ENCODE measurements around the gene RNASEH2B.
A peak's percentile ranks its signal among the peaks of the same experiment; 100 is the strongest.

The RNASEH2B gene

DNA sequence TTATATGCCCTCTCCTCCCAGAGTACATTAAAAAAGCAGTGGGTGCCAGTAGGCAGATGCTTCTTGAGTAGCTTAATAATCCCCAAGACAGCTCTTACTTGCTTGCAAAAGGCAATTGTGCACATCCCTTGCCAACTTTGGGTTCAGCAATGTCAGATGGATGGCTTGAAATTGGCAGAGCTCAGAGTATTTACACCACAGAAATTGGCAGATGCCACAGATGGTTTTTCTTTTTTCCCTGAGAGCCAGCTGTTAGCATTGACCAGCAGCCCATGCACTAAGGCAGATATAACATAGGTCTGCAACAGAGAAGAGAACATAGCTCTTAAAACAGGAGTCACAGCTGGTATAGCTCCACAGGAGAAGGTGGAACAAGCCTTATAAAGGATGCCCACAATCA, 18.4 kb upstream of the RNASEH2B start:
- Histone ChIP-seq H3K4me1 (peaks cover 8% of the 10 kb centered on the region), H3K4me3 (no peak overlapping the region), H3K36me3 (replicated peaks) (no peaks in the 10 kb centered on the region), H3K9me3 (no peaks in the 10 kb centered on the region), H3K27me3 (ENCODE audit: low read depth) (no peaks in the 10 kb centered on the region)
- in situ Hi-C loops (cut with MboI; ENCODE audit: low sequenced_read_pairs) = no loop called here
- no peak for DNase-seq (ENCODE audit: low spot score in 2 of 2)

DNA sequence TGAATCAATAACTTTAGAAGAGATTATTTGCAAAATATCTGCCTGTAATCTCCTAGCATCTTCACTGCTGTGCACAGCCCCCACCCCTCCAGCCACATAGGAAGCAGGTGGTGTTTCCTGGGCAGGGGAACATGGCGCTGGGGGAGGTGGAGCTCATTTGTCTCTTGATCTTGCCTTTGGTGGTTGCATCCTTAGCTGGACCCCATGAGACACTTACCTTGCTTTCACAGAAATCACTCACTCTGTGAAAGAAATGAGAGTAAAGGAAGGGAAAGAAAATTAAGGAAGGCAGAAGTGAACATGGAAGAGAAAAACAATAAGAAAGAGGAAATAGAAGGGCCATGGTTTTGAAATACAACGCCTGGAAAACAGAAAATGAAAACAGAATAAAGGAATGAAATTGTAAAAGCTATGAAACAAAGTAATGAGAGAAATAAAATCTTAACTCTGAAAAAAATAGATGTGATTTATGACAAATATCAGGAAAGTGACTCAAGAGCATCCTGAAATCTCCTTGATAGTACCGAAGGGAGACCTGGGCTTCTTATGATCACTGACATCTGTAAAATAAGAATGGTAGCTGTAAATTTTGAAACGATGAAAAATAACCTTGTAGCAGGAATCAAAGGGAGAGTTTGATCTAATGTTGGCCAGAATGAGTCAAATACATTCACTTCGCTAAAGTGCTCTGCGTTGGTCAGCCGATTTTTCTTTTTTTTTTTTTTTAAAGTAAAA, 17.2 kb upstream of the RNASEH2B start:
- no peak for DNase-seq (ENCODE audit: low spot score in 2 of 2)
- no peaks in the 10 kb centered on the region for H3K27me3 ChIP-seq (ENCODE audit: low read depth)
- H3K4me1 ChIP-seq = peaks cover 8% of the 10 kb centered on the region
- no peaks in the 10 kb centered on the region for H3K36me3 ChIP-seq (replicated peaks)
- no peaks in the 10 kb centered on the region for H3K9me3 ChIP-seq
- no peak overlapping the region for H3K4me3 ChIP-seq
- in situ Hi-C loops (cut with MboI; ENCODE audit: low sequenced_read_pairs) = no loop called here

DNA sequence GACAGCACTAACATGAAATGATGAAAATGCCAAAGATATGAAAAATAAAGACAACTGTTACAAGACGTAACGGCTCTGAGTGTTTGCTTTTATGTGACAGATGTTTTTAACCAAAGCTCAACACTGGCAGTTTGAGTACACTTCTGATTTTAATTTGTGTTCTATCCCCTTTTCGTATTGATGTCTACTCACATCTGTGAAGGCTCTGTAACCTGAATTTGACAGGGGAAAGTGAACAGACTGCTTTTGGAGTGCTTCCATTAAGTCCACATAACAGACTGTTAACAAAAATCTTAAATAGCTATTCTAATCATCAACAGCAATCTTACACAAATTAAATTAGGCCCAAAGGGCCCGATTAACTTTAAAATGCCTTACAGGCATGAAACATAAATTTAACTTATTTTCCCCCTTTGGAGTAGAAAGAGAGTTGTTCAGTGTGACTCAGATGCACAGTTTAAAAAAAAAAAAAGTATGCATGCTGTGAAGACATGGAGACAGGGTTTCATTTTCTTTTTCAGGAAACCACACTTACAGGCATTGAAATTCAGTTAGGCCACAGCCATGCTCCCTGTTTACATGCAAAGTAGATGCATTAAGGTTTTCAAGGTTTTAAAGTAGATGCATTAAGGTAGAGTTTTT, 16.3 kb upstream of the RNASEH2B start:
- Histone ChIP-seq H3K27me3 (ENCODE audit: low read depth) (no peaks in the 10 kb centered on the region), H3K4me1 (peaks cover 8% of the 10 kb centered on the region), H3K36me3 (replicated peaks) (no peaks in the 10 kb centered on the region), H3K4me3 (no peak overlapping the region), H3K9me3 (no peaks in the 10 kb centered on the region)
- peak in 1 of 2 experiments; percentile 25 for DNase-seq (ENCODE audit: low spot score in 2 of 2)
- in situ Hi-C loops (cut with MboI; ENCODE audit: low sequenced_read_pairs) = no loop called here

DNA sequence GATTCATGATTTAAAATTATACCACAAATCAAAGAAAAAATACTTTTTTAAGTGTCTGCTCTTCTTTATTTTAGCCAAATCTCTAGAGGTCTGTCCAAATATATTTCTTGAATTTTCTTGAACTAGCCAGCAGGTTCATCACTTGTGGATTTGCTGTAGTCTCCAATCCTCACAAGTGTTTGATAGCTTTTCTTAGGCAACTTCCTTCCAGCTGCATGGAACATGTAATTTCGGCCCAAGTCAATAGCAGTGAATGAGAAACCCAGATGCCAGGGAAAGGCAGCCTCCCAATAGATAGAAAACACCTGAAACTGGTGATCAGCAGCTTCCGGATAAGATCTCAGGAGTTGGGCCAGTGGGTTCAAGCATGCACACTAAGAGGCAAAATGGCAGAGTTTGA, 15.6 kb upstream of the RNASEH2B start:
- in situ Hi-C loops (cut with MboI; ENCODE audit: low sequenced_read_pairs) = no loop called here
- H3K4me3 ChIP-seq = no peak overlapping the region

DNA sequence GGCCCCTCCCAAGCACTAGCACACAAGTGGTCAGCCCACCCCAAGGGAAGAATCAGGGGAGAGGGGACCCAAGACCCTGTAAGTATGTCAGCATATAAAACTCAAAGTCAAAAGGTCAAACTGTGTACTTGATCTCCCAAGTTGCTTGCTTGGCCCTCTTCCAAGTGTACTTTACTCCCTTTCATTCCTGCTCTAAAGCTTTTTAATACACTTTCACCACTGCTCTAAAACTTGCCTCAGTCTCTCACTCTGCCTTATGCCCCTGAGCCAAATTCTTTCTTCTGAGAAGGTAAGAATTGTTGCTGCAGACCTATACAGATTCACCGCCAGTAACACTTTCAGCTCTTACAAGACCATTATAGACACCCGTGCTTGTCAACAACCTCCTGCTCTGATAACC, 15.1 kb upstream of the RNASEH2B start:
- H3K9me3 ChIP-seq = no peaks in the 10 kb centered on the region
- in situ Hi-C loops (cut with MboI; ENCODE audit: low sequenced_read_pairs) = no loop called here
- no peak overlapping the region for H3K4me3 ChIP-seq
- no peaks in the 10 kb centered on the region for H3K27me3 ChIP-seq (ENCODE audit: low read depth)
- no peak for DNase-seq (ENCODE audit: low spot score in 2 of 2)
- peaks cover 8% of the 10 kb centered on the region for H3K4me1 ChIP-seq
- no peaks in the 10 kb centered on the region for H3K36me3 ChIP-seq (replicated peaks)

More for the DNA sequence above, 15.6 kb upstream of the RNASEH2B start:
- H3K9me3 ChIP-seq = no peaks in the 10 kb centered on the region
- DNase-seq (ENCODE audit: low spot score in 2 of 2) = no peak
- peaks cover 8% of the 10 kb centered on the region for H3K4me1 ChIP-seq
- H3K36me3 ChIP-seq (replicated peaks) = no peaks in the 10 kb centered on the region
- H3K27me3 ChIP-seq (ENCODE audit: low read depth) = no peaks in the 10 kb centered on the region

DNA sequence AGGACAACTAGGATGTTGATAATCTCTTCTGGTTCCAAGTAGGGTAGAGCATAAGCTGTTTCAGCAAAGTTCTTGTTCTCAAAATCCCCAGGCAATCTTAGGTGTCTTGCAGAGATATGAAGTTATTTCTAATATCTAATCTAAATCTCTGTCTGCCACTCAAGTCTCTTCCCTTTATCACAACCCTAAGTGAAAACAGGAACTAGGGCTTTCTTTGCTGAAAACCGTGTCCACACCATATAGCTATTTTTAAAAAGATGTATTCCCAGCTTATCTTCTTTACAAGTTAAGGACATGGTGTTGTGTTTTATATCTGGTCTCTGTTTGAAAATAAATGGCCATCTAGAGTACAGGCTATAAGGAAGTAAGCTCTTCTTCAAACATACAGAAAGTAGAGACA, 11.3 kb upstream of the RNASEH2B start:
- in situ Hi-C loops (cut with MboI; ENCODE audit: low sequenced_read_pairs) = no loop called here
- Histone ChIP-seq H3K27me3 (ENCODE audit: low read depth) (no peaks in the 10 kb centered on the region), H3K4me3 (no peak overlapping the region), H3K4me1 (peaks cover 7% of the 10 kb centered on the region), H3K9me3 (no peaks in the 10 kb centered on the region), H3K36me3 (replicated peaks) (no peaks in the 10 kb centered on the region)
- no peak for DNase-seq (ENCODE audit: low spot score in 2 of 2)

DNA sequence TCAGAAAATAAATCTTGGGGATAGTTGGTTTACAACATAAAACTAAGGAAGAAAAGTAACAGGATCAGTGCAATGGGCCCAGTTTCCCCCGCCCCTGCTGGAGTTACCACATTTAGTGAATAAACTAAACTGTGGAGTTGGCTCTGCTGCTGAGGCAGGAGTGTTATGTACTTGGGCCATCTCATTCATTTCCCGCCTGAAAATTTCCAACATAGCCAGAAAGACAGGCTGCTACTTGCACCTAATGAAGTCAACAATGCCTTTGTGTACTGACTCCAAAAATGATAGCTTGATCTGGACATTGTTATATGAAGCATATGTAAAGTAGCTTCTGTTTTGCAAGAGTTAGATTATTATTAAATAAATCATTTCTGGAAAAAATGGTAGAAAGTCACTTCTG, 7.9 kb upstream of the RNASEH2B start:
- Histone ChIP-seq H3K4me1 (peaks cover 11% of the 10 kb centered on the region), H3K27me3 (ENCODE audit: low read depth) (no peaks in the 10 kb centered on the region), H3K36me3 (replicated peaks) (no peaks in the 10 kb centered on the region), H3K9me3 (no peaks in the 10 kb centered on the region), H3K4me3 (no peak overlapping the region)
- in situ Hi-C loops (cut with MboI; ENCODE audit: low sequenced_read_pairs) = loop anchor here (25.0 kb wide), 1 partner anchor 914 kb away; the partner anchor contains the start of gene TRIM13
- no peak for DNase-seq (ENCODE audit: low spot score in 2 of 2)

DNA sequence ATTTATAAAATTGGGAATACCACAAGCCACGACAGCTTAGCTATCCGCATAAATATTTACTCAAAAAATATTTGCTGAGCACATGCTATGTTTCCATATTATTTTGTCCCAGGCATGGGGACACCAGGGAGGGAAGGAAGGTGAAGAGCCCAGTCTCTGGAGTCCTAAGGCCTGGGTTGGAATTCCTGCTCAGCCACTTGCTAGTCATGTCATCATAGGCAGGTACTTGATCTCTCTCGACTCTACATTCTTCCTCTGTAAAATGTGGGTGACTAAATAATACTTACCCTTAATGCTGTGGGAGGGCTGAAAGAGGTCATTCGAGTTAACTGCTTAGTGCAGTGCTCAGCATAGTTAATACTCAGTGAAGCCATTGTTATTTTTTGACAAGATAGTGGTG, 4.3 kb upstream of the RNASEH2B start:
- Histone ChIP-seq H3K36me3 (replicated peaks) (no peaks in the 10 kb centered on the region), H3K4me3 (no peak overlapping the region), H3K27me3 (ENCODE audit: low read depth) (no peaks in the 10 kb centered on the region), H3K9me3 (no peaks in the 10 kb centered on the region), H3K4me1 (peaks cover 15% of the 10 kb centered on the region)
- DNase-seq (ENCODE audit: low spot score in 2 of 2) = no peak
- in situ Hi-C loops (cut with MboI; ENCODE audit: low sequenced_read_pairs) = loop anchor here (25.0 kb wide), 1 partner anchor 918 kb away; the partner anchor contains the start of gene TRIM13

DNA sequence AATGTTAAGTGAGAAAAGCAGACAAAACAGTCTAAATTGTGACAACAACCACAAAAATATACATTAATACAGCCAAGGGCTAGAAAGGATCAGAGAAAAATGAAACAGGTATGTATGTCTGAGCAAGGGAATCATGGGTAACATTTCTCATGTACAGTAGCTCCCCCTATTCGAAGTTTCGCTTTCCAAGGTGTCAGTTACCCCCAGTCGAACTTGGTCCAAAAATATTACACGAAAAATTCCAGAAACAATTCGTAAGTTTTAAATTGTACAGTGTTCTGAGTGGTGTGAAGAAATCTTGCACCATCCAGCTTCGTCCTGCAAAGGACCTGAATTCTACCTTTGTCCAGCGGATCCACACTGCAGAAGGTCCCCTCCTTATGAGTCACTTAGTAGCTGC, 1.8 kb upstream of the RNASEH2B start:
- no peaks in the 10 kb centered on the region for H3K9me3 ChIP-seq
- H3K4me3 ChIP-seq = no peak overlapping the region
- peaks cover 17% of the 10 kb centered on the region for H3K4me1 ChIP-seq
- H3K36me3 ChIP-seq (replicated peaks) = no peaks in the 10 kb centered on the region
- no peaks in the 10 kb centered on the region for H3K27me3 ChIP-seq (ENCODE audit: low read depth)
- in situ Hi-C loops (cut with MboI; ENCODE audit: low sequenced_read_pairs) = loop anchor here (25.0 kb wide), 1 partner anchor 920 kb away; the partner anchor contains the start of gene TRIM13
- DNase-seq (ENCODE audit: low spot score in 2 of 2) = no peak

DNA sequence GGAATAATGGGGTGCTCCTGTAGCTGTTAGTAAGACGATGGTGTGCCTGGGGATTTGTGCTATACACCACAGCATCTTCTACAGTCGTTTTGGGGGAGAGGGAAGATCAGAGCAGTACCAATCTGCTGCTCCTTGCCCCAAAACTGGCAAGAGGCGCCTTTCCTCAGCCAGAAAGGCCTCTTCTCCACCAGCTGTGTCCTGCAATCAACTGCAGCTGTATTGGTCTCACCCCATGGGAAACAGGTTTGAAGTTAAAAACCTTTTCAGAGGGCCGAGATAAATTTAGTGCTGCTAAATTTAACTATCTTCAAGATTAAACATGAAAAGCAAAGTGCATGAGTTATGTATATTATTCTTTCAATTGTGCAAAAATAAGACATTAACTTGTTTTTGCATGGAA, 1.2 kb upstream of the RNASEH2B start:
- Histone ChIP-seq H3K9me3 (no peaks in the 10 kb centered on the region), H3K27me3 (ENCODE audit: low read depth) (no peaks in the 10 kb centered on the region), H3K4me3 (no peak overlapping the region), H3K36me3 (replicated peaks) (no peaks in the 10 kb centered on the region), H3K4me1 (peaks cover 17% of the 10 kb centered on the region)
- in situ Hi-C loops (cut with MboI; ENCODE audit: low sequenced_read_pairs) = loop anchor here (25.0 kb wide), 1 partner anchor 921 kb away; the partner anchor contains the start of gene TRIM13
- DNase-seq (ENCODE audit: low spot score in 2 of 2) = no peak

DNA sequence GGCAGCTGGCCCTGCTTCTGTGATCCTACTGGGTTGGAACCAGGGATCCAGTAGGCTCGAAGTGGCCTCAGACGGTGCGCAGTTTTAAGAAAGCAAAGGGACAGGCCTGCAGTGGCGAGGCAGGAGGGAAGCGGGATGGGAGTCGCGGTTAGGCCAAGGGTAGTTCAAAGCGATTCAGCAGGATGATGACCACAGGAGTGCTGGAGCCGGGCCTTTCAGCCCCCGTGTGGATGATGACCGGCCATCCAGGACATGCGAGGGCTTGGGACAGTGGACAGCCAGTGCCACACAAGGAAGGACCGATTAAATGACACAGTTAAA, 854 bp downstream of the RNASEH2B start:
- in situ Hi-C loops (cut with MboI; ENCODE audit: low sequenced_read_pairs) = loop anchor here (25.0 kb wide), 1 partner anchor 923 kb away; the partner anchor contains the start of gene TRIM13
- peak; percentile 43 to 58 for DNase-seq (ENCODE audit: low spot score in 2 of 2)
- peak overlapping the region; percentile 56 for H3K4me3 ChIP-seq

DNA sequence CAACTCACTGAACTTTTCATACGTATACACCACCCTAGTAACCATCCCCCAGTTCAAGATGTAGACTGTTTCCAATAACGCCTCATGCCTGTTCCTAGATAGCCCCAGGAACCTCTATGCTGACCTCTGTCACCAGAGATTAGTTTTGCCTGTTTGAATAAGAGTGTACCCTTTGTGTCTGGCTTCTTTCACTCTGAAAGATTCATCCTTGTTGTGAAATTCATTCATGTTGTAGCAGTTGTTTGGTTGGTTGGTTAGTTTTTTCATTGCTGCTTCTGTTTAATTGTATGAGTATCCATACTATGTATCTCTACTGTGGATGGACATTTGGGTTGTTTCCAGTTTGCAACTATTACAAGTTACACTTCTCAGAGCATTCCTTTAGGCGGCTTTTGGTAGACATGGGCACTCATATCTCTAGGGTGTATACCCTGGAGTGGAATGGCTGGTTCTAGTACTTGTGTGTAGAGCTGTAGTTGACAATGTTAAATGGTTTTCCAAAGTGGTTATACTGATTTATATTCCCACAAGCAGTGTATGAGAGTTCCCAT, 1.6 kb downstream of the RNASEH2B start:
- Histone ChIP-seq H3K27me3 (ENCODE audit: low read depth) (no peaks in the 10 kb centered on the region), H3K36me3 (replicated peaks) (no peaks in the 10 kb centered on the region), H3K9me3 (no peaks in the 10 kb centered on the region), H3K4me3 (peak overlapping the region; percentile 56), H3K4me1 (peaks cover 10% of the 10 kb centered on the region)
- DNase-seq (ENCODE audit: low spot score in 2 of 2) = peak; percentile 28 to 68
- in situ Hi-C loops (cut with MboI; ENCODE audit: low sequenced_read_pairs) = loop anchor here (25.0 kb wide), 1 partner anchor 924 kb away; the partner anchor contains the start of gene TRIM13

More for the DNA sequence above, 854 bp downstream of the RNASEH2B start:
- Histone ChIP-seq H3K9me3 (no peaks in the 10 kb centered on the region), H3K27me3 (ENCODE audit: low read depth) (no peaks in the 10 kb centered on the region), H3K36me3 (replicated peaks) (no peaks in the 10 kb centered on the region), H3K4me1 (peaks cover 12% of the 10 kb centered on the region)

DNA sequence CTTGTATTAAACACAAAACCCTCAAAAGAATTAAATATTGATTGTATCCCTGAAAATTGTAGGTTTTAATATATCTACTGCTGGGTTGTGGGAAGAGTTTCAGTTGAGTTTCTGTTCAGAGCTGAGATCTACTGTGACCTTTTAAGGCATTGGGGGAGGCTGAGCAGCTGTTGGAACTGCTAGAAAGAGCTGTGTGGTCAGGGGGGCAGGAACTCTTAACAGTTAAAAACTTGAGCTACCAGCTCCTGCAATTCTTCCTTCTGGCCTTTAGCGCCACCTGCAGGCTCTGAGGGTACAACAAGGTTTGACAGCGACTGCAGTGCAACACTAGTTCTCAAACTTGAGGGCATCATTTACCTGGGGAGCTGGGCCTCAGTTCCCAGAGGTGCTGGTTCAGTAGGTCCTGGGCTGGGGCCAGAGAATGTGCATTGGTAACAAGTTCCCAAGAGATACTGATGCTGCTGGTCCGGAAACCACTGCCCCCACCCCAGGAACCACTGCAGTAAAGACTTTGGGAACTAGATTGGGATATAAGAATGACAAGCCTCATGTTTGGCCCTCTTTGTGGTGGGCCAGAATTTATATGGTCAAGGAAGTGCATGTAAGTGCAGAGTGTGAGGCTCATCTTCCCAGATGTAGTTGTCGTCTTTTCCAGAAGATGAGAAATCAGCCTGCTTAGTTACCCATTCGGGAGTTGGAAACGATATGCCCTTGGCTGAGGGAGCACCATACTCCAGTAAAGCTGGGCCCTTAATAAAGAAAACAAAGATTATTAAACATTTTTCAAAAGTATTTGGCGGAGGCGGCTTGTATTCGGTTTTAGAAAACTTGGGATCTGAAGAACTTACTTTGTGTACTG, 2.6 kb downstream of the RNASEH2B start:
- in situ Hi-C loops (cut with MboI; ENCODE audit: low sequenced_read_pairs) = loop anchor here (25.0 kb wide), 1 partner anchor 925 kb away; the partner anchor contains the start of gene TRIM13
- Histone ChIP-seq H3K4me3 (peak overlapping the region; percentile 56), H3K27me3 (ENCODE audit: low read depth) (no peaks in the 10 kb centered on the region), H3K4me1 (peaks cover 10% of the 10 kb centered on the region), H3K9me3 (no peaks in the 10 kb centered on the region), H3K36me3 (replicated peaks) (no peaks in the 10 kb centered on the region)
- DNase-seq (ENCODE audit: low spot score in 2 of 2) = peak; percentile 90 to 95
